Measurements from ENCODE around the gene PALM.

PALM gene

DNA sequence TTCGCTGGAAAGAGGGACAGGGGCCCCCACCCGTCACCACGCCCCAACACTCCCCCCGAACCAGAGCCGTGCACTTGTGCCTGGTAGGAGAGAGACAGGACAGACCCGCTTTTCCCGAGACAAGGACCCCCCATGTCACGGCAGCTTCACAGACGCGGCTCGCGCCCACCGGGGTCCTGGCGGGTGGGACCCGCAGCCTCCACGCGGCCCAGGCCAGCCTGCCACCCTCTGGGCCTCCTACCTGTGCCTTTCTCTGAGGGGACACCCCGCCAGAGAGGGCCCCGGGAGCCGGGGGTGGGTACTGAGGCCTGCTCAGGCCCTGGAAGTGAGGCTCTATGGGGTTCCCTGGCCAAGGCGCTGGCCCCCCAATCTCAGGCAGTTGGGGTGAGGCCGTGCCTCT is 38.2 kb downstream of the PALM start:
- FAIRE-seq (no peak), DNase-seq (ENCODE audit: extremely low spot score, insufficient read length, low read depth) (no peak)

DNA sequence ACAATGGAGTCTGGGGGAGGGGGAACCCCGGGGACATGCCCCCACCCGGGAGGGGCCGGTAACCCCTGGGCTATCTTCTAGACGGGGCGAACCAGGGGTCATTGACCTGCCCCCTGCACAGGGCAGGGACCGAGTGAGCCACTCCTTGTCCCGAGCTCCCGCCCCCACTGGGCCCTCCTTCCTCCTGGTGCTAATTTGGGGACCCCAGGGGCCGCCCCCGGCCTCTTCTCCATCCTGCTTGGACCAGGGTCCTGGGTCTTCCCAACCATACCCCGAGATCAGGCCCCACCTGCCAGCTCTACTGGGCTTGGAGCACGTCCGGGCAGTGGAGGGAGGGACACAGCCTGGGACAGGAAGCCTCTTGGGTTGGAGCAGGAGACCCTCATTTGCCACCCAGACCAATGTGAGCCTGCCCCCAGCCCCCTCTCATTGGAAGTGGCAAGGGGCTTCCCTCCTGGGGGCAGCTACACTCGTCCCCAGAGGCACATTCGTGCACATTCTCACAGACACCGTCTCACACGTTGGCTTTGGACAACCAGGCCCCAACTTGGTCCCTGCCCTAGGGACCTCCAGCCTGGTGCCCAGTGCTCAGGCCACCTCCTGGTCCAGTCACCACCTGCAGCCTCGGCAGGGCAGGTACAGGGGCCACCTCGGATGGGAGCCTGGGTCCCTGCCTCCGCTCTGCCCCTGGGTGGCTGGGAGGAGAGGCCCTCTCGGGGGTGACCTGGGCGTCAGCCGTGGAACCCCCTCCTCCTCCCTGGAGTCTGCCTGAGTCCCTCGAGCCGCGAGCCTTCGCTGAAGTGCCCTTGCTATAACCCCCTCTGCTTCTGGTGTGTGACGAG is 38.9 kb downstream of the PALM start:
- DNase-seq (ENCODE audit: extremely low spot score, insufficient read length, low read depth) (no peak), FAIRE-seq (no peak)

DNA sequence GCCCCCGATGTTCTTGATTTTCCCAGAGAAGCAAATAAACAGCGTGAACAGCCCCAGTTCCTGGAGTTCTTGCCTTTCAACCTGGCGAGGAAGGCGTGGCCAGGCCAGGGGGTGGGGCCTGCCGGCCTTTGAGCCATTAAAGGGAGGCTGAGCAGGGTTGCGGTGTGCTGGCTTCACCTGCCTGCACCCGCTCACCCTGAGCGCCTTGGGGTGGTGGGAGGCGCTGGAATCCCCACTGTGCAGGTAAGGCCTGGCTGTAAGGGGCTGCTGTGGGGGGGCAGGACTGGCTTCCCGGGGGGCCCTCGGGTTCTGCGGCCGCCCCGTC is 39.5 kb downstream of the PALM start:
- FAIRE-seq = no peak

DNA sequence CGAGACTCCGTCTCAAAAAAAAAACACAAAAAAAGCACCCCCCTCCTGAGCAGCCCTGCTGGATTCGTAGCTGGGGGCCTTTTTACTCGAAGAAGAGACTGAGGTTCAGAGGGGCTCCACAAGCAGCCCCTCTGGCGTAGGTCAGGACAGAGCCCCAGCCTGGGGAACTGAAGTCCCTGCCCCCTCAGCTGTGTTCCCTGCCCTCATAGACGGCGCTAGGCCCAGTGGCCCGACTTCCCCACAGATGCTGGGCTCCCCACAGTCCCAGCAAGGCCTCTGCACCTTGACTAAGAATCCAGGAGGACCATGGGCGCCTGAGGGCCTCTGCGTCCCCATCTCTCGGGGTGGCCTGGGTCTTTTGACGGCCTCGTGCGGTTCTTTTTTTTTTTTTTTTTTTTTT is 41.1 kb downstream of the PALM start:
- DNase-seq (ENCODE audit: extremely low spot score, insufficient read length, low read depth) (no peak), FAIRE-seq (no peak)

More for the DNA sequence above, 39.5 kb downstream of the PALM start:
- DNase-seq (ENCODE audit: extremely low spot score, insufficient read length, low read depth) = no peak

DNA sequence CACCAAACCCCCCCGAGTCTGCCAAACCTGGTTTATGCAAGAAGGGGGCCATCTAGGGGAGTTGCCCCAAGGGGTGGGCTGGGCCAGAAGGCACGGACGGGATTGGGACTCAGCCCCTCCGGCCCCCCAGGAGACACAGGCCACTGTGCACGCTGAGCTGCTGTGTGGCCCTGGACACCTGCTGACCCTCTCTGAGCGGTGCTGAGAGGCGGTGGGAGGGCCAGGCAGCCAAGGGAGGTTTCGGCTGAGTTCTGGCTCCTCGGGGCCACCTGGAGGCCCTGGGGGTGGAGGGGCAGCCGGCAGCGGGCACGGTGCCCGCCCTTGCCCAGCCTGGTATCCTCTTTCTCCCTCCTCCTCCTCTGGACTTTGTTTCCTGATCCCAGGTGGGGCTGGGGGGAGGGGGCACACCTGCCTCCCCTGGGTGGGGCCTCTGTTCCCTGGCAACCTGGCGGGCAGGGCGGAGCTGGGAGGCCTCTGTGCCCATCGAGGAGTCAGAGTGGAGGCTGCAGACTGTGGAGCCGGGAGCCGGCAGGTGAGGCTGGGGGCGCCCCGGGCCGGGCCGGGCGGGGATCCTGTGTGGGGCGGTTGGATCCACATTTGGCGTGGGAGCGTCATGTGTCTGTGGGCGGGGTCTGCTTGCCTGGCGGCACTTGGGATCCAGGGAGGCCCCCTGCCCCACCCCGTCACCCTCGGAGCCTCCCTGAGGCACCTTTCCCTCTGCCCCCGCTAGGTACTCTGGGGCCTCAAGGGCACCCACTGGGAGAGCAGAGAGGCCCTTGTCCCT is 42.1 kb downstream of the PALM start, which contains the start of gene MISP:
Gene MISP, plus strand, starts transcription at position 473 of the 784 bp plus-strand sequence. CDS start 5,835 bp downstream, outside the sequence.
- DNase-seq (ENCODE audit: extremely low spot score, insufficient read length, low read depth) = no peak
- no peak for FAIRE-seq

- DNase-seq (ENCODE audit: extremely low spot score, insufficient read length, low read depth) = no peak
- FAIRE-seq = no peak
Measured at GRCh38 chr19:751501-752341, 43.0 kb downstream of the PALM start.

GRCh38 chr19:752652-753517 is 44.1 kb downstream of the PALM start:
- DNase-seq (ENCODE audit: extremely low spot score, insufficient read length, low read depth) = no peak
- no peak for FAIRE-seq

DNA sequence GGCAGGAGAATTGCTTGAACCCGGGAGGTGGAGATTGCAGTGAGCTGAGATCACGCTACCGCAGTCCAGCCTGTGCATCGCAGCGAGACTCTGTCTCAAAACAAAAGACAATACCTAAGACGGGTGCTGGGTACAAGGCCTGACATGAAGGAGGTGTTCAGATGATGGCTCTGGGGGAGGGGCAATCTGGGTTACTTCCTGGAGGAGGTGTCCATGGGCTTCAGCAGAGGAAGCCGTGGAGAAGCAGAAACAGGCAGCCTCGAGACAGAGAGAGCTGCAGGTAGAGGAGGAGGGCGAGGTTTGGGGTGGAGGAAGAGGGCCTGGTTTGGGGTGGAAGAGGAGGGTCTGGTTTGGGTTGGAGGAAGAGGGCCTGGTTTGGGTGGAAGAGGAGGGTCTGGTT is 45.8 kb downstream of the PALM start:
- FAIRE-seq (no peak), DNase-seq (ENCODE audit: extremely low spot score, insufficient read length, low read depth) (no peak)

DNA sequence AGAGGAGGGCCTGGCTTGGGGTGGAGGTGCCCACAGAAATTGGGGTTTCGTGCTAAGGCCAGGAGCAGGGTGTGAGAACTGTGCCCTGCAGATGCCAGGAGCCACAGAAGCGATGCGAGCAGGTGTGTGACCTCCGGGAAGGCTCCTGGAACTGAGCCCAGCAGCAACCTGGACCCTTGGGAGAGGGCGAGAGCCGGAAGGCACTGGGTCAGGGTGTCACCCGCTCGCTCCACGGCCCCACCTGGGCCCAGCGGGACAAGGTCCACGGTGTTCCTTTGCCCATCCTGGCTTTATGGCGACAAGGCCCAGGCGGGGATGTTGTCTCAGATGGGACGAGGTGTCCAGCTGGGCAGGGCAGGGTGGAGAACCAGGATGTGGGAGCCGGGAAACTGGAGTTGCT is 46.3 kb downstream of the PALM start:
- FAIRE-seq = no peak

GRCh38 chr19:756236-756635 is 47.5 kb downstream of the PALM start:
- DNase-seq (ENCODE audit: extremely low spot score, insufficient read length, low read depth) (no peak), FAIRE-seq (no peak)

More for the DNA sequence above, 46.3 kb downstream of the PALM start:
- no peak for DNase-seq (ENCODE audit: extremely low spot score, insufficient read length, low read depth)

GRCh38 chr19:756821-757688 is 48.3 kb downstream of the PALM start:
- DNase-seq (ENCODE audit: extremely low spot score, insufficient read length, low read depth) (no peak), FAIRE-seq (no peak)

- FAIRE-seq = no peak
- DNase-seq (ENCODE audit: extremely low spot score, insufficient read length, low read depth) = no peak
Measured at GRCh38 chr19:757811-758668, 49.3 kb downstream of the PALM start.

- DNase-seq (ENCODE audit: extremely low spot score, insufficient read length, low read depth) = no peak
Measured at GRCh38 chr19:763181-763580, 54.4 kb downstream of the PALM start.

DNA sequence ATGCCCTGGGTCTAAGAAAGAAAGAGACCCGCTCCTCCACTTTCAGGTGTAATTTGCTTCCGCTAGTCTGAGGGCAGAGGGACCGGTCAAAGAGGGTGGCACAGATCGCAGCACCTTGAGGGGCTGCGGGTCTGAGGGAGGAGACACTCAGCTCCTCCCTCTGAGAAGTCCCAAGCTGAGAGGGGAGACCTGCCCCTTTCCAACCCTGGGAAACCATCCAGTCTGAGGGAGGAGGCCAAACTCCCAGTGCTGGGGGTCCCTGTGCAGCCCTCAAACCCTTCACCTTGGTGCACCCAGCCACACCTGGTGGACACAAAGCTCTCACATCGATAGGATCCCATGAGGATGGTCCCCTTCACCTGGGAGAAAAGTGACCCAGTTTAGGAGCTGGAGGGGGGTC is 55.1 kb downstream of the PALM start:
- no peak for FAIRE-seq
- no peak for DNase-seq (ENCODE audit: extremely low spot score, insufficient read length, low read depth)

More at GRCh38 chr19:763181-763580, 54.4 kb downstream of the PALM start:
- no peak for FAIRE-seq

DNA sequence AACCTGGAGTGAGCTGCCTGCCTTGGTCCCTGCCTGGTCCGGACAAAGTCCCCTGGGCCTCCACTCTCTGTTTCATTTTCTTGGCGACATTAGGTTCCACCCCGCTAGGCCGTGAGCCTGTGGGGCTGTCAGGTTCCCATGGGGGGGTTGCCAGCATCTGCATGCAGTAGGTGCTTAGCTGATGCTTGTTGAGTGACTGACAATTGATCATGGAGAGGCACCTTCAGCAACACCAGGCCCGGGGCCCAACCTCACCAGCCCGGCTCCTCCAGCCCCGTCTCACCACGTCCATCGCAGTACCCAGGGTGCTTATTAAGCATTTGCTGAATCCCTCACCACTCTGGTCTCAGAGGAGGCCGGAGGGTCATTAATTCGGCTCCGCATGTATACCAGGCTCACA is 55.6 kb downstream of the PALM start:
- DNase-seq (ENCODE audit: extremely low spot score, insufficient read length, low read depth) = no peak
- no peak for FAIRE-seq

GRCh38 chr19:765179-765738 is 56.5 kb downstream of the PALM start:
- DNase-seq (ENCODE audit: extremely low spot score, insufficient read length, low read depth) = no peak
- no peak for FAIRE-seq

DNA sequence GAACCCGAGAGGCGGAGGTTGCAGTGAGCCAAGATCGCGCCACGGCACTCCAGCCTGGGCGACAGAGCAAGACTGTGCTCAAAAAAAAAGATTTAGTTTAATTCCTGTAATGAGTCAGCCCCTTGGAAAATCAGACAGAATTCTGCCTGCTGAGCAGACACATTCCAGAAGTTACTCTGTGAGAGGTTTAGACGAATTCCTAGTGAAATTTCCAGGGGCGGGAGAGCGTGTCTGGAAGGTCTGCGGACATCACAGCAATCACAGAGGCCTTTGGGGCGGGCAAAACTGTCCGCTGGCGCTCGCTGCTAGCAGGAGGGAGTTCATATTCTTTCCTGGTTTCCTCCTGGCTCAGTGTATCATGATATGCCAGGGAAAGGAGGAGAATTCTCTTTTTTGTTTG is 59.7 kb downstream of the PALM start:
- DNase-seq (ENCODE audit: extremely low spot score, insufficient read length, low read depth) (no peak), FAIRE-seq (no peak)

All from GM18507 (cell line).